A549 (cell line): ENCODE measurements around the gene ADAMTS19.

Source experiments
- EP300 ChIP-seq, 2 experiments: fragments of >200 bp; sonication (Bioruptor Twin); formaldehyde crosslinking; IDR thresholded peaks; 2 replicates in 1 of 2; 3 replicates in 1 of 2; pipeline ENCODE4 v1.6.1; 2016 to 2017
- NR3C1 ChIP-seq: fragments of >200 bp; sonication (Bioruptor Twin); formaldehyde crosslinking; IDR thresholded peaks from 3 replicates; pipeline ENCODE4 v1.6.1; 2017
- POLR2A ChIP-seq: IDR thresholded peaks from 2 replicates; pipeline ENCODE4 v1.6.1; 2012; ENCODE audit warnings: mild to moderate bottlenecking, low read length
- POLR2AphosphoS2 ChIP-seq: conservative IDR thresholded peaks from 2 replicates; pipeline ENCODE4 v1.6.1; 2012; ENCODE audit warnings: low read length, improper control_type of control experiment, inconsistent platforms
- RAD21 ChIP-seq, 2 experiments: fragments of >200 bp in 1 of 2; sonication (Bioruptor Twin) in 1 of 2; formaldehyde crosslinking in 1 of 2; IDR thresholded peaks in 1 of 2; conservative IDR thresholded peaks in 1 of 2; 2 replicates in 1 of 2; 3 replicates in 1 of 2; pipeline ENCODE4 v1.6.1; 2012 to 2018; ENCODE audit warnings: inconsistent platforms in 1 of 2
- RFX5 ChIP-seq: fragments of 450-650 bp; IDR thresholded peaks from 2 replicates; pipeline ENCODE4 v1.7.1; 2014; ENCODE audit warnings: antibody characterized with exemption, mild to moderate bottlenecking, moderate library complexity
- TP53 ChIP-seq: fragments of 250-450 bp; sonication (Bioruptor Pico); IDR thresholded peaks from 2 replicates; pipeline ENCODE4 v1.5.0; 2021; ENCODE audit warnings: mild to moderate bottlenecking, moderate library complexity
- TF ChIP-seq, protein P1 (sequence below): fragments of >200 bp; sonication (Bioruptor Twin); formaldehyde crosslinking; IDR thresholded peaks from 3 replicates; pipeline ENCODE4 v1.5.1; 2016
- TF ChIP-seq, protein P2 (sequence below): IDR thresholded peaks from 2 replicates; pipeline ENCODE4 v1.6.1; 2012

DNA sequence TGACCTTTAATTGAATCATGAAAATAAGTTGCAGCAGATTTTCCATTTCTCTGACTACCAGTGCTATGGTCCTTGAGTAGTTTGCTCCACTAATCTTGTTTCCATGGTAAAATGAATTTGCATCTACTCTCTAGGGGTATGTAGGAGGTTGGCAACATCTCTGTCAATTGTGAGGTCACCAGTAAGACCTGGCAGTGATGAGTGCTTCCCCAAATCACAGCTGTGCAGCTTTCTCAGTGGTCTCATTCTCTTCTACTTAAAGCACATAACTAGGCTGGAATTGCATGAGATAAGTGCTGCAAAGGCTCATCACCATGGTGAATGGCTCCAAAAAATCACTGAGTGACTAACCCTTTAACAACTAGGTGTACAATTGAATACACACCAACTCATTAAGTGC is 36.3 kb downstream of the ADAMTS19 start:
- TF ChIP-seq RFX5 (no peak), RAD21 (conservative IDR thresholded peaks at IDR 0.05 in 1 of 2, IDR thresholded peaks at IDR 0.05 in 1 of 2) (no peak), NR3C1 (no peak), POLR2AphosphoS2 (no peak), EP300 (IDR thresholded peaks at IDR 0.05) (no peak), TP53 (CRISPR knock-in tag) (no peak), POLR2A (no peak)
- TF ChIP-seq, protein P1, sequence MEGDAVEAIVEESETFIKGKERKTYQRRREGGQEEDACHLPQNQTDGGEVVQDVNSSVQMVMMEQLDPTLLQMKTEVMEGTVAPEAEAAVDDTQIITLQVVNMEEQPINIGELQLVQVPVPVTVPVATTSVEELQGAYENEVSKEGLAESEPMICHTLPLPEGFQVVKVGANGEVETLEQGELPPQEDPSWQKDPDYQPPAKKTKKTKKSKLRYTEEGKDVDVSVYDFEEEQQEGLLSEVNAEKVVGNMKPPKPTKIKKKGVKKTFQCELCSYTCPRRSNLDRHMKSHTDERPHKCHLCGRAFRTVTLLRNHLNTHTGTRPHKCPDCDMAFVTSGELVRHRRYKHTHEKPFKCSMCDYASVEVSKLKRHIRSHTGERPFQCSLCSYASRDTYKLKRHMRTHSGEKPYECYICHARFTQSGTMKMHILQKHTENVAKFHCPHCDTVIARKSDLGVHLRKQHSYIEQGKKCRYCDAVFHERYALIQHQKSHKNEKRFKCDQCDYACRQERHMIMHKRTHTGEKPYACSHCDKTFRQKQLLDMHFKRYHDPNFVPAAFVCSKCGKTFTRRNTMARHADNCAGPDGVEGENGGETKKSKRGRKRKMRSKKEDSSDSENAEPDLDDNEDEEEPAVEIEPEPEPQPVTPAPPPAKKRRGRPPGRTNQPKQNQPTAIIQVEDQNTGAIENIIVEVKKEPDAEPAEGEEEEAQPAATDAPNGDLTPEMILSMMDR = no peak
- TF ChIP-seq, protein P2, sequence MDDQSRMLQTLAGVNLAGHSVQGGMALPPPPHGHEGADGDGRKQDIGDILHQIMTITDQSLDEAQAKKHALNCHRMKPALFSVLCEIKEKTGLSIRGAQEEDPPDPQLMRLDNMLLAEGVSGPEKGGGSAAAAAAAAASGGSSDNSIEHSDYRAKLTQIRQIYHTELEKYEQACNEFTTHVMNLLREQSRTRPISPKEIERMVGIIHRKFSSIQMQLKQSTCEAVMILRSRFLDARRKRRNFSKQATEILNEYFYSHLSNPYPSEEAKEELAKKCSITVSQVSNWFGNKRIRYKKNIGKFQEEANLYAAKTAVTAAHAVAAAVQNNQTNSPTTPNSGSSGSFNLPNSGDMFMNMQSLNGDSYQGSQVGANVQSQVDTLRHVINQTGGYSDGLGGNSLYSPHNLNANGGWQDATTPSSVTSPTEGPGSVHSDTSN = no peak
